ENCODE measurements around the gene STKLD1.

DNA sequence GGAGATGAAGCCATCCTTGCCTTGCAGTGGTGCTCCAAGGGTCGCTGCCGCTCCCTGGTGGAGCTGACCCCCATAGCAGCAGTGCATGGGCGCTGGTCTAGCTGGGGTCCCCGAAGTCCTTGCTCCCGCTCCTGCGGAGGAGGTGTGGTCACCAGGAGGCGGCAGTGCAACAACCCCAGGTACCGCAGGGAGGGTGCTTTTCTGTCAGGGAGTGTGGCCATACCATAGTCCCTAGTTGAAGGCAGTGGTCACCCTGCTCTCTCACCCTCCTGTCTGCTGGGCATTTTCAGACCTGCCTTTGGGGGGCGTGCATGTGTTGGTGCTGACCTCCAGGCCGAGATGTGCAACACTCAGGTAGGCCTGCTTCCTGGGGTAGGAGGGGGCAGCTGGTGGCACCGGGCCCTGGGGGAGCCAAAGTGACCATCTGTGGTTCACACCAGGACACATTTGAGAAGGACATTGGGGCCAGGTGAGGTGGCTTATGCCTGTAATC lies 57.2 kb downstream of the STKLD1 start:
- no peak for TF ChIP-seq POLR2A (IDR thresholded peaks at IDR 0.05)
- TF ChIP-seq, protein P1, sequence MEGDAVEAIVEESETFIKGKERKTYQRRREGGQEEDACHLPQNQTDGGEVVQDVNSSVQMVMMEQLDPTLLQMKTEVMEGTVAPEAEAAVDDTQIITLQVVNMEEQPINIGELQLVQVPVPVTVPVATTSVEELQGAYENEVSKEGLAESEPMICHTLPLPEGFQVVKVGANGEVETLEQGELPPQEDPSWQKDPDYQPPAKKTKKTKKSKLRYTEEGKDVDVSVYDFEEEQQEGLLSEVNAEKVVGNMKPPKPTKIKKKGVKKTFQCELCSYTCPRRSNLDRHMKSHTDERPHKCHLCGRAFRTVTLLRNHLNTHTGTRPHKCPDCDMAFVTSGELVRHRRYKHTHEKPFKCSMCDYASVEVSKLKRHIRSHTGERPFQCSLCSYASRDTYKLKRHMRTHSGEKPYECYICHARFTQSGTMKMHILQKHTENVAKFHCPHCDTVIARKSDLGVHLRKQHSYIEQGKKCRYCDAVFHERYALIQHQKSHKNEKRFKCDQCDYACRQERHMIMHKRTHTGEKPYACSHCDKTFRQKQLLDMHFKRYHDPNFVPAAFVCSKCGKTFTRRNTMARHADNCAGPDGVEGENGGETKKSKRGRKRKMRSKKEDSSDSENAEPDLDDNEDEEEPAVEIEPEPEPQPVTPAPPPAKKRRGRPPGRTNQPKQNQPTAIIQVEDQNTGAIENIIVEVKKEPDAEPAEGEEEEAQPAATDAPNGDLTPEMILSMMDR (IDR thresholded peaks at IDR 0.05), result no peak
- no peak for TF ChIP-seq EP300 (IDR thresholded peaks at IDR 0.05)

All from tibial nerve (tissue), 4 donors.